ENCODE data around the gene ARHGAP21. TPM values are rescaled to one million over a fixed set of nuclear protein-coding genes. Genes with fewer than 3 reads are reported as not detected.

Gene ARHGAP21
- polyA plus RNA-seq, 3 donors from 2014 or later, result 0.43 to 4.4 (median 3.1) TPM

DNA sequence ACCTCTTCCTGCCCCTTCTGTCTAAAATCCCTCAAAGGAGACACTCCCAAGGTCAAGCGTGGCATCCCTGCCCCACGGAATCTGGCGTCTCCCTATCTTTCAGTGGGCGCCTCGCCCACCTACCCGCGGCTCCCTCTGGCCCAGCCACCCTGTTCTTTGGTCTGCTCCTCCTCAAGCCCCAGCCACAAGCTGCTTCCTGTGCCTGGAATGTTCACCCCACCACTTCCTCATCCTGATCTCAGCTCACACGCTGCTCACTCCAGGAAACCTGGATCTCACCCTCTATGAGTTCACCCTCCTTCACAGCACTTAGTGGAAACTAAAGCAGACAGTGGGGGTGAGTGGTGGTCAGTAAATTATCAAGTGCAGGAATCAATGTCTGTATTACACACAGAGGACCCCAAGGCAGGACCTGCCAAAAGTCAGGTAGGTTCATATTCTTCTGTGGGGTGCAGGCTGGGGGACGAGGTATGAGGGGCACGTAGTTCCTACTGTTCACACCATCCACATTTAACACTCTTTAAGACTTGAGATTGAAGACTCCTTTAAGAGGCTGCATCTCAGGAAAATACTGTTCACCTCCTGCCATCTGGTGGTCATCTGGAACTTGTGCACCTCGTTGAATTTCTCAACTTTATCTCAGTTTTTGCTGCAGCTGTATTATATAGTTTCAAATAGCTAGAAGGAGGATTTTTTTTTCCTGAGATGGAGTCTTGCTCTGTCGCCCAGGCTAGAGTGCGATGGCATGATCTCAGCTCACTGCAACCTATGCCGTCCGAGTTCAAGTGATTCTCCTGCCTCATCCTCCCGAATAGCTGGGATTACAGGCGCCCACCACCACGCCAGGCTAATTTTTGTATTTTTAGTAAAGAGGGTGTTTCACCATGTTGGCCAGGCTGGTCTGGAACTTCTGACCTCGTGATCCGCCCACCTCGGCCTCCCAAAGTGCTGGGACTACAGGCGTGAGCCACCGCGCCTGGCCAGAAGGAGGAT lies 166.6 kb downstream of the ARHGAP21 start:
- H3K27me3 Mint-ChIP-seq (ENCODE audit: low read depth in 3 of 3), result peaks cover 1 to 9% (median 2%) of the 10 kb centered on the region in 3 donors
- H3K9me3 Mint-ChIP-seq, result no peaks in the 10 kb centered on the region
- peak in 1 of 3 donors; percentile 23 for DNase-seq
- peaks cover 7 to 12% of the 10 kb centered on the region in 2 donors for H3K4me1 Mint-ChIP-seq
- H3K36me3 Mint-ChIP-seq, result no peaks in the 10 kb centered on the region
- no peak overlapping the region for H3K4me3 Mint-ChIP-seq
- no peak overlapping the region for H3K27ac Mint-ChIP-seq

DNA sequence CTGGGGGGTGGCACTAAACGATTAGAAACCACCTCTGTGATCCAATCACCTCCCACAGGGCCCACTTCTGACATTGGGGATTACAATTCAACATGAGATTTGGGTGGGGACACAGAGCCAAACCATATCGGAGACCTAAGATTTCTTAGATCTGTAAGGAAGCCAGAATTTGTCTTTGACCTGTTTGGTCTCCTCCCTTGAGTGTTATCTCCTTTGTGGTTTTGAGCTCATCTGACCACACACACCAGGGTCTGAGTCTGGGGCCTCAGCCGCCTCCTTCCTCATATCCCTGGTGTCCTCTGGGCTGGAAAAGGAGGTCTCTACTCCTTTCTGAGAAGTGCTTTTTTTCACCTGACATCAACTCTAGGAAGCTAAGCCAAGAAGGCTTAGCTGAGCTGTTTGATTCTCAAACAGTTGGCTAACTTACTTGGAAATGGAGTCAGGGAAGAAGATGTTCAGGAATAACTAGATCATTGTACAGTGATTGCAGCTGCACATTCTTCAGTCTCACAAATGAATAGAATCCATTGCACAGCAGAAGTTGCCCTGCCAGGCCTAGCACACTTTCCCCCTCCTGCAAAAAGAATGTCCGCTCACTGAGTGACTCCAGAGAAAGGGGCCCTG lies 167.4 kb downstream of the ARHGAP21 start:
- no peak for DNase-seq
- Mint-ChIP-seq H3K27me3 (ENCODE audit: low read depth in 3 of 3) (peaks cover 1 to 6% (median 2%) of the 10 kb centered on the region in 3 donors), H3K4me3 (no peak overlapping the region), H3K9me3 (no peaks in the 10 kb centered on the region), H3K36me3 (no peaks in the 10 kb centered on the region), H3K27ac (no peak overlapping the region), H3K4me1 (peaks cover 7 to 12% of the 10 kb centered on the region in 2 donors)

DNA sequence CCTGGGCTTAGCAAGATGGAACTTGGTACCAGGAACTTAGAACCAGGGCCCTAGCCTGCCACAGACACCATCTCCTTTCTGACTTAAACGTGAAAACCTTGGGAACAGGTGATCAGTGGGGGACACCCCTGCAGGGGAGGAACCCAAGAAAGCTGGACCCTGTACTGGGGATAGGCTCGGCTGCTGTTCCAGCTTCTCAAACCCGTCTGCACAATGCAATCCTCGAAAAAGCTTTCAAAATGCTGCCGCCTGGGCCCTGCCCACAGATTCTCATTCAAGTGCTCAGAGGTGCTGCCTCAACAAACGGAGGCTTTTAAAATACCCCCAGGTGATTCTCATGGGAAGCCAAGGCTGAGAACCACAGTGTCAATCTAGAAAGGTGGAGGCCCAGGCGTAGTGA lies 169.7 kb downstream of the ARHGAP21 start:
- no peak overlapping the region for H3K27ac Mint-ChIP-seq
- DNase-seq, result no peak
- H3K36me3 Mint-ChIP-seq, result no peaks in the 10 kb centered on the region
- H3K9me3 Mint-ChIP-seq, result no peaks in the 10 kb centered on the region
- peaks cover 7 to 12% of the 10 kb centered on the region in 2 donors for H3K4me1 Mint-ChIP-seq
- H3K27me3 Mint-ChIP-seq (ENCODE audit: low read depth in 3 of 3), result peaks cover 1 to 6% (median 3%) of the 10 kb centered on the region in 3 donors
- H3K4me3 Mint-ChIP-seq, result no peak overlapping the region

DNA sequence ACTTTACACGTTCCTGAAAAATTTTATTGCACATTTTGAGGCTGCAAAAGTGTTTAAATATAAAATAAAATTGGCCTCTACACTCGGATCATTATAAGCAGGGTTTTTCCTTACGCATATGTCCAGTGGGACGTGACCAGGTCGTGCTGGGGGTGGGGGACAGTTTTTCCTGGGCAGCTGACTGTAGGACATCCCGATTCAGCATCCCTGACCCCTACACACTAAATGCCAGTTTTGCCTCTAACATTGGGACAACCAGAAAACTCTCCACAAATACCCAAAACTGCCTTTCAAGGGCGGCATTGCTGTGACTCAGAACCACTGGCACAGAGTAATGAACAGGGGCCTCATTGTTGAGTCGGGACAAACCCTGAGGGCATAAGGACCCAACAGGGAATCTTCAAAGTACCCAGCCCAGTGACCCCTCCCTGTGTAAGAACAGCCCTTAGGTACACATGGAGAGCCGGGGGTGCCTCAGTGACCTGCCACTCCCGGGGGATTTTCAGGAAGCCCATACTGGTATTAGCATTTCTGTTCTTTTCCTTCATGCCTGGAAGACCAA lies 170.6 kb downstream of the ARHGAP21 start:
- no peak overlapping the region for H3K27ac Mint-ChIP-seq
- H3K27me3 Mint-ChIP-seq (ENCODE audit: low read depth in 3 of 3), result peaks cover 1 to 4% (median 3%) of the 10 kb centered on the region in 3 donors
- peaks cover 7 to 12% of the 10 kb centered on the region in 2 donors for H3K4me1 Mint-ChIP-seq
- no peaks in the 10 kb centered on the region for H3K36me3 Mint-ChIP-seq
- H3K4me3 Mint-ChIP-seq, result no peak overlapping the region
- no peak for DNase-seq
- H3K9me3 Mint-ChIP-seq, result no peaks in the 10 kb centered on the region

DNA sequence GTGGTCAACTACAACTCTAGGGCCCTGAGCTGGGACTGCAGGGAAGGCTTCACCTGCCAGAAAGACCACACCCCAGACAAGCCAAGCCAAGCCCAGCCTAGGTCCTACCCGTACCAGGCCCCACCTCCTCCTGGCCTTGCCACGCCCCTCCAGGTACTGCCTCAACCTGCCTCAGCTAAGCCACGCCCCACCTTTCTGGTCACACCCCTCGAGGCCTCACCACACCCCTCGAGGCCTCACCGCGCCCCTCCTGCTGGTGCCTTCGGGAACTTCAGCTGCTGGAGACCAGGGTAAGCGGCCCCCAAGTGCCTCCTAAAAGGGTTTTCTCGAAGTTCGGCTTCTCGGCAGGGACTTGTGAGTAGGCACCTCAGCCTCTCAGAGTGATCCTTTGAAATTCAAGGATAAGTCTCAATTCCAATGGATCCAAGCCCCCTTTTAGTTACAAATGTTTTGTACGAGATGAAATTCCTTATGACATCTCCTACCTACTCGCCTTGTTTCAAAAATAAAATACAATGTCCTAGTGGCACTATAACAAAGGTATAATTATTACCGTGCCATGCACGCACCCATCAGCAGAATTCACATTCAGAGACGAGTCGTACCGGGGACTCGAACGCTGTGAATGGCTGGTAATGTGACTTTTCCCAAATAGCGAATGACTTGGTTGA lies 171.2 kb downstream of the ARHGAP21 start:
- peaks cover 1 to 4% (median 3%) of the 10 kb centered on the region in 3 donors for H3K27me3 Mint-ChIP-seq (ENCODE audit: low read depth in 3 of 3)
- H3K4me3 Mint-ChIP-seq, result no peak overlapping the region
- H3K27ac Mint-ChIP-seq, result no peak overlapping the region

DNA sequence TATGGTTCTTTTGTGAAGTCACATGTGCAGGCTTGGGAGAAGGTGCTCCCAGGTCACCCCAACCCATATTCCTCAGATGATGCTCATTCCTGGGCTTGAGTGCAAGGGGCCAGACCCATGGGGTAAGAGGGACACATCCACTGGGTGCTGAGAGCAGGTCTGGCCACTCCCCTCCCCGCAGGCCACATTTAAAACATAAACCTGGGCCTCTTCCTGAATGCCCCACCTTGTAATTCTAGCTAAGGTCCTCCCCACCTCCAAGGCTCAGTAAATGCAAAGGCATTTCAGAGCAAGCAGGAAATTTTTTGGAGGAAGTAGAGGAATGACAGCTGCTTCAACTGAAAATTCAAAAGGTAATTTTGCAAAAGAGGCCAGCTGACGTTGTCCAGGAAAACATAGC lies 172.5 kb downstream of the ARHGAP21 start:
- no peaks in the 10 kb centered on the region for H3K36me3 Mint-ChIP-seq
- peaks cover 1 to 2% (median 1%) of the 10 kb centered on the region in 3 donors for H3K27me3 Mint-ChIP-seq (ENCODE audit: low read depth in 3 of 3)
- H3K4me3 Mint-ChIP-seq, result no peak overlapping the region
- no peak for DNase-seq
- H3K9me3 Mint-ChIP-seq, result no peaks in the 10 kb centered on the region
- H3K27ac Mint-ChIP-seq, result no peak overlapping the region
- H3K4me1 Mint-ChIP-seq, result peaks cover 0 to 5% of the 10 kb centered on the region in 2 donors

More for the DNA sequence above, 171.2 kb downstream of the ARHGAP21 start:
- no peaks in the 10 kb centered on the region for H3K9me3 Mint-ChIP-seq
- no peaks in the 10 kb centered on the region for H3K36me3 Mint-ChIP-seq
- DNase-seq, result no peak
- H3K4me1 Mint-ChIP-seq, result peaks cover 7 to 12% of the 10 kb centered on the region in 2 donors

DNA sequence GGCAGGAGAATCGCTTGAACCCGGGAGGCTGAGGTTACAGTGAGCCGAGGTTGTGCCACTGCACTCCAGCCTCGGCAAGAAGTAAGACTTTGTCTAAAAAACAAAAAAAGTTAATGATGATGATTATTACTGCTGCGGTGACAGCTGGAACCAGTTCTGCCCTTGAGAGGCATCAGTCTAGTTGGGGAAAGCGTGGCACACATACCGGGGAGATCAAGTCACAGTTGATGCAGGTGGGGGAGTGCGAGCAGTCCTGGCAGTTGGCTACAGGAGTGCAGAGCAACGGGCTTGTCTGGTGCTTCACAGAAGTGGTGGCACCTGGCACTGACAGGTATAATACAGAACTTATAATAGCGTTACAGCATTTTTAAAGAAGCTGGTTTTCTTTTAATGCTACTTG lies 173.0 kb downstream of the ARHGAP21 start:
- Mint-ChIP-seq H3K4me1 (peaks cover 0 to 2% of the 10 kb centered on the region in 2 donors), H3K27me3 (ENCODE audit: low read depth in 3 of 3) (peaks cover 1 to 3% (median 2%) of the 10 kb centered on the region in 3 donors), H3K27ac (no peak overlapping the region), H3K4me3 (no peak overlapping the region), H3K9me3 (no peaks in the 10 kb centered on the region), H3K36me3 (no peaks in the 10 kb centered on the region)
- no peak for DNase-seq

DNA sequence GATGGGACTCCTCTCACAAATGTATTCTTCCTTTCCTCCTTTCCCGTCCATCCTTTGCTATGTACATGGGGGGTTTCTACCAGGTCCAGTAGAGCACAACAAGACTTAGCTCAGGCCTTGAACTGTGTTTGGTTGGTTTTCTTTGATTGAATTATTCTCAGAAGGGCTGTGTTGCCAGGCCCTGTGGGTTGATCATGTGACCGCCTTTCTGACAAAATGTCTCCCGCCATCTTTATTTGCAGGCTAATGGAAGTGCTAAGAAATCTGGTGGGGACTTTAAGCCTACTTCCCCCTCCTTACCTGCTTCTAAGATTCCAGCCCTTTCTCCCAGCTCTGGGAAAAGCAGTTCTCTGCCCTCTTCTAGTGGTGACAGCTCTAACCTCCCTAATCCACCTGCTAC lies 178.1 kb downstream of the ARHGAP21 start:
- Mint-ChIP-seq H3K27me3 (ENCODE audit: low read depth in 3 of 3) (peaks cover under 1 to 2% (median 1%) of the 10 kb centered on the region in 3 donors), H3K36me3 (no peaks in the 10 kb centered on the region), H3K4me1 (no peaks in the 10 kb centered on the region), H3K4me3 (no peak overlapping the region), H3K27ac (no peak overlapping the region), H3K9me3 (no peaks in the 10 kb centered on the region)
- no peak for DNase-seq

DNA sequence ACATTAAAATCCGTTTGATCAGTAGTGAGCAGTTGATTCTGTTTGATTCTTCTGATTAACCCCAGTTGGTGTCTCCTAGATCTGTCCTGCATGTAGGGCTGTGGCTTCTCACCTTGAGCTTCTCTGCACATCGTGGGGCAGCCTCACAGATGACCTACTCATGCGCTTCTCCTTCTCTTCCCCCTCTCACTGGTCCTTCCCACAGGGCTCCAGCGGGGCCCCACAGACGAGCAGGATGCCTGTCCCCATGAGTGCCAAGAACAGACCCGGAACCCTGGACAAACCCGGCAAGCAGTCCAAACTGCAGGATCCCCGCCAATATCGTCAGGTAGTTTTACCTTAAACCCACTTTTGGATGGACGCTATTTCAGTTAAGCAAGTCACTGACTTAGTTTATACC lies 178.9 kb downstream of the ARHGAP21 start:
- Mint-ChIP-seq H3K36me3 (no peaks in the 10 kb centered on the region), H3K27me3 (ENCODE audit: low read depth in 3 of 3) (peaks cover 0 to 2% (median 1%) of the 10 kb centered on the region in 3 donors), H3K4me1 (no peaks in the 10 kb centered on the region), H3K27ac (no peak overlapping the region), H3K9me3 (no peaks in the 10 kb centered on the region), H3K4me3 (no peak overlapping the region)
- DNase-seq, result no peak

DNA sequence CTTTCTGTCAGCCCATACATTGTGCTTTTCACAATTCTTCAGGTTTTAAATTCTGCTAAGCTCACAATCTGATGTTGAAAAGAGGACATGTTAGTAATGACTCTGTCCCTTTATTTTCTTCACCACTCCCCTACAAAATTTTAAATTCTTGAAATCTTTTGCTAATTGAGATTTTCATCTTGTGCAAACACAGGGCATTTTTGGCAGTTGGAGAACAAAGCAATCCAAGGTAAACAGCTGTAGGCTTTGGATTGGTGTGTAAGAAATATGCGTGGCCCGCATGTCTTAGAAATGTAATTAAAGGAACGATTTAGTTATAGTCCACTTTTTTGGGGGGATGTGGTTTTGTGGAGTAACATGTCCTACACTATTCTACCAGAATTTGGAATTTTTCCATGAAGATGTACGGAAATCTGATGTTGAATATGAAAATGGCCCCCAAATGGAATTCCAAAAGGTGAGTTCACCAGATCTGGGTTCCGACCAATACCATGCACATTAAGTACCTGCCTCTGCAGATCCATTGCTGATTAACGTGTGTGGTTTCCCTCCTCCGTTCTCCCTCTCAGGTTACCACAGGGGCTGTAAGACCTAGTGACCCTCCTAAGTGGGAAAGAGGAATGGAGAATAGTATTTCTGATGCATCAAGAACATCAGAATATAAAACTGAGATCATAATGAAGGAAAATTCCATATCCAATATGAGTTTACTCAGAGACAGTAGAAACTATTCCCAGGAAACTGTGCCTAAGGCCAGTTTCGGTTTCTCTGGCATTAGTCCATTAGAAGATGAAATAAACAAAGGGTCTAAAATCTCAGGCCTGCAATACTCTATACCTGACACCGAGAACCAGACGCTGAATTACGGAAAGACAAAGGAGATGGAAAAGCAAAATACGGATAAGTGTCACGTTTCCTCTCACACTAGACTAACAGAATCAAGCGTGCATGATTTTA lies 181.1 kb downstream of the ARHGAP21 start:
- Mint-ChIP-seq H3K27me3 (ENCODE audit: low read depth in 3 of 3) (peaks cover 0 to 2% (median 1%) of the 10 kb centered on the region in 3 donors), H3K27ac (no peak overlapping the region), H3K4me1 (no peaks in the 10 kb centered on the region), H3K4me3 (no peak overlapping the region), H3K9me3 (no peaks in the 10 kb centered on the region), H3K36me3 (no peaks in the 10 kb centered on the region)
- no peak for DNase-seq

DNA sequence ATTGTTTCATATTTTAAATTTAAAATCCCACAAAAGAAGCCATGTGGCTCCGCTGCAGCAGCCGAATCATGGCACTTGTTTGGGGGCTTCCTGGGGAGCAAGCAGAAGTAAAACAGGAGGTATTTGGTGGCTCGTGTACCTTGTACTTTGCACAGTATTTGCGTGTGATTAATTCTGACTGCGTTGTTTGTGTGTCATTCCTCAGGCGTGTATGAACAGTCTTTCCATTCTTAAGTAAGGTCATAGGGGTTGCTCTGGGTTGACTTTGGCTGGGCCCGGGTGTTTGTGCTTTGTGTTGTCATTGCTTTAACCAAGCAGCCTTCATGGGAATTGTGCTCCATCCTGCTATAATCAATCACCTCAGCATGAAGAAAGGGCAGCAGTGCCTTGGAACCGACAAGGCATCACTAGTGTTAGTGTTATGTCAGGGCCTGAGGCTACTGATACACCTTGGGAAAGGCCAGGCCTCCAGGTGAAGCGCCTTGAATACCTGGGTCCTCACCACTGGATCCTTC lies 182.4 kb downstream of the ARHGAP21 start:
- no peaks in the 10 kb centered on the region for H3K4me1 Mint-ChIP-seq
- H3K27me3 Mint-ChIP-seq (ENCODE audit: low read depth in 3 of 3), result peaks cover 0 to 2% (median 1%) of the 10 kb centered on the region in 3 donors
- DNase-seq, result no peak
- H3K36me3 Mint-ChIP-seq, result no peaks in the 10 kb centered on the region
- no peak overlapping the region for H3K4me3 Mint-ChIP-seq
- no peaks in the 10 kb centered on the region for H3K9me3 Mint-ChIP-seq
- H3K27ac Mint-ChIP-seq, result no peak overlapping the region

DNA sequence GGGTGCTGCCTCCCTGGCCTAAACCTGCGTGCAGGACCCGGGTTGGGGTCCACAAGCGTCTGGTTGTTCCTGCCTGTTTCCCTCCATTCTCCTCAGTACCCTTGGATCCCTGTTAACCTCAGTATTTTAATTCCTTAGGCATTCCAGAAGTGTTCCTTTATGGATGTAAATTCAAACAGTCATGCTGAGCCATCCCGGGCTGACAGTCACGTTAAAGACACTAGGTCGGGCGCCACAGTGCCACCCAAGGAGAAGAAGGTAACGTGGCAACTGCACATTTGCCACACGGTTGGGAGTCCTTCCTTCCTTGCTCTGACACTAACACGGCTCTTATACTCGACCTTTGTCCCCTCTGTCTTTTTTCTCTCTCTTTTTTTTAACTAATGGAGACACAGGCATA lies 187.1 kb downstream of the ARHGAP21 start:
- Mint-ChIP-seq H3K4me1 (no peaks in the 10 kb centered on the region), H3K27ac (no peak overlapping the region), H3K9me3 (no peaks in the 10 kb centered on the region), H3K36me3 (no peaks in the 10 kb centered on the region), H3K27me3 (ENCODE audit: low read depth in 3 of 3) (peaks cover 4 to 6% (median 4%) of the 10 kb centered on the region in 3 donors), H3K4me3 (no peak overlapping the region)
- DNase-seq, result no peak

Data from immature natural killer cell (primary cell).